GM19238 (cell line): Measurements from ENCODE around the gene TPP2.

Experiments used
- DNase-seq: peaks from one replicate; pipeline ENCODE4 v3.0.0; 2011; ENCODE audit warnings: low spot score; ENCODE audit not compliant: insufficient read length

TPP2 gene

GRCh38 chr13:102596147-102597028 lies at the start of gene TPP2:
Gene TPP2, plus strand, starts transcription at chr13:102596986. Its CDS starts 53 bp downstream, at chr13:102597039.
- DNase-seq = peak; percentile 97

DNA sequence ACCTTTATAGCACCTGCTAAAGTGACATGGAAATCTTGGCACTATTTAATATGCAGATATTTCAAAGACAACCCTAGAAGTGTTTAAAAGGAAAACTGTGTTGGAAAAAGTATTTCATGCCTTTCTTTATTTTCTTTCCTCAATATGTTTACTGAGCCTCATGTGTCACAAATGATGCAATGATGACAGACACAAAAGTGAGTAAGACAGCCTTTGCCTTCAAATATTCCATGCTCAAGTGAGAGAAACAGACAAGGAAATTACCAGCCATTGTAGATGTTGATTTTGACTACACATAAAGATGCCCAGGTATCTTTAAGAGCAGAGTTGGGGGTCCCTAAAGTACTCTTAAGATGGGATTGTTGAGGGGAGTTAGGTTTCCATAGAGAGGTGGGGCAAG lies 48.0 kb upstream of the TPP2 start:
- no peak for DNase-seq

DNA sequence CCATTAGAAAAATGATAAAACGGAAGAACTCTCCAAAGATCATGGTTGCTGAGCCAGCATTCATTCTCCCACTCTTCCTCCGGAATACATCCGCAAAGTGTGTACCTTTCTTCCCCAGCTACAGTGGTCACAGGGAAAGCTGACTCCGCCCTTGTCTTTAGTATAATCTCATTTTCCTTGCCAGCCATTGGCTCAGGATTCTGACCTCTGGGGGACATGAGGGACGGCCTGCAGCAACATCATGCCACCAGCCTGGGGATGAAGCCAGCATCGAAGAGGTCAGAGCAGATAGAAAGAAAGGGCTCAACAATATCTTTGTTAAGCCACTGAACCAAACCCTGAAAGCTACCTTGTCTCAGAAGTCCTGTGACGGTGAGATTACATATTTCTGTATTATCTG lies 46.3 kb upstream of the TPP2 start:
- no peak for DNase-seq

- no peak for DNase-seq
Measured at GRCh38 chr13:102555914-102556553, 40.8 kb upstream of the TPP2 start.

GRCh38 chr13:102556806-102557205 lies 40.0 kb upstream of the TPP2 start:
- DNase-seq = no peak

DNA sequence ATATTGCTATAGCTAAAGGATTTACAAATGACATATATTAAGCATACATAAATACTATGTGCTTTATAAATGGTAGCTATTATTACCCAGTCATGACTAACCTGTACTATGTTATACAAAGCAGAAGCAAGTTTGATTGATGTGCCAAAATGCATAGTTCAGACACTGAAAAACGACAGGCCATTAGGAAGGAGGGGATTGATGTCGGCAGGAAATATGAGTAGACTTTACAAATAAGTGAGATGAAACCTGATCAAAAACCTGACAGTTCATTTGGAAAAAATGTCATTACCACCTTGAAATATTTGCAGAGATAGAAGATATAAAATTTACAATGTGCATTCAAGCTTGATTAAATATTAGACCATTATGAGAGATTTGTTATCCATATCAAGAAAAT lies 38.8 kb upstream of the TPP2 start:
- DNase-seq = no peak

- no peak for DNase-seq
Measured at GRCh38 chr13:102561933-102562332, 34.9 kb upstream of the TPP2 start.

GRCh38 chr13:102563267-102563666 lies 33.5 kb upstream of the TPP2 start:
- DNase-seq = no peak

DNA sequence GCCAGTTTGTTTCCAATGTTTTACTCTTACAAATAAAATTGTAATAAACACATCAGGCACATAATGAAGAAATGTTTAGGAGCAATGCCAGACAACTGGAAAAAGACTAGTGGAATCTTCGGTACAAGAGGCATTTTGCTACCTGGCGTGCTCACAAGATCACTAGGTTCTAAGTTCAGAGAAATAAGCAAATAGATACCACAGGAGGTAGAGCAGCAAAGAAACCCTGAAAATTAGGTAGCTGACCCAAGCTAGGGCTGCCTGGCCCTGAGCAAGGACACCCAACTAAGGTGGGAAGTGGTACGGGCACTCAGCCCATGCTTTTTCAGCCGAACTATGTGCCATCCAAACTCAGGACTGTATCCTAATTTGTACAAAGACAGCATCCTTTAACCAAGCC lies 32.2 kb upstream of the TPP2 start:
- no peak for DNase-seq

GRCh38 chr13:102566513-102566912 lies 30.3 kb upstream of the TPP2 start:
- no peak for DNase-seq

DNA sequence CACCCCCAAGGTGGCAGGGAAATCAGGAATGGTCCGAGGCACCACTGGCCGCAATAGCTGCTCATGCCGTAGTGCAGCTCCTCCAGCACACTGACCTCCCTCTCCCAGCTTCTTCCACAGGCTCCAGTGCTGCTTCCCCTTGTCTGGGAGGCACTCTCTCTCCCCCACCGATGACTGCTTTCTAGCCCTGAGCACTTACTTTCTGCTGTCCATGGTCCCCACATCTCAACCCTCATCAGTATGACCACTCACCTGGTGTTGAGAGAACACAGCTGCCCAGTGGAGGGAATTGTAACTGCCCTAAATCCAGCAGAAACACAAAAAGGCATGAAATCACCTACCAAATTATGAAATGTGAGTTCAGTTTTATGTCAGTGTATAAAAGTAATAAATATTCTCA lies 28.9 kb upstream of the TPP2 start:
- DNase-seq = no peak

- no peak for DNase-seq
Measured at GRCh38 chr13:102569488-102569887, 27.3 kb upstream of the TPP2 start.

DNA sequence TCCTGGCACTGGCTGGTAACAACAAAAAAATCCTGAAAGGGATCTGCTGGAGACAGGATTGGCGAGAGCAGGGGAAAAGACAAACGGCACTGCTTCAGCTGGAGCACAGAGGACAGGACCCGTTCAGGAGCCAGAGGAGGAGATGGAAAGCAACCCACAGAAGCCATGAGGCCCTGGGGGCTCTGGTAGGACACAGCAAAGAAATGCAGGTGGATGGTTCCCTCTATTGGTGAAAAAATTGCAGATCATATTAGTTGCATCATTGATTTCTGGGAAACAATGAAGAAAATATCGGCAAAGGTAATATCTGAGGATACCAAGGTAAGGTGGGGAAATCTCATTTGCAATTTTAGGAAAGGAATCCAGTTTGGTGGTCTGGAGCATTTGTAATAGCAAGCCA lies 25.7 kb upstream of the TPP2 start:
- DNase-seq = no peak

DNA sequence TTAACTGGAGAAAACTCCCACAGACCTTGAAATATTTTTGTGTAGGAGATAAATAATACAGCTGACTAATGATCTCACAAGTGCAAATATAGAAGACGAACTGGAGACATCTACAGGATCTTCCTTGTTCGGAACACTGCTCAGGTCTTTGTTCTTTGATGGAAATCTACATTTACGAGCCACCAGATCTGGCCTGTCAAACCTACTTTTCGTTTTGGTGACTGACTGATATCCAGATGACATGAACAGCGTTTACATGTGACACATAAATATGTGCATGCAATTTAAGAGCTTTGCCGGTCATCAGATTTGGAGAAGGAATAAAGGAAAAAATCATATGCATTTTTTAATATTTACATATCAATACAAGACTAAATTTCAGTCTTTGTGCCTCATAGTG lies 24.5 kb upstream of the TPP2 start:
- DNase-seq = no peak

DNA sequence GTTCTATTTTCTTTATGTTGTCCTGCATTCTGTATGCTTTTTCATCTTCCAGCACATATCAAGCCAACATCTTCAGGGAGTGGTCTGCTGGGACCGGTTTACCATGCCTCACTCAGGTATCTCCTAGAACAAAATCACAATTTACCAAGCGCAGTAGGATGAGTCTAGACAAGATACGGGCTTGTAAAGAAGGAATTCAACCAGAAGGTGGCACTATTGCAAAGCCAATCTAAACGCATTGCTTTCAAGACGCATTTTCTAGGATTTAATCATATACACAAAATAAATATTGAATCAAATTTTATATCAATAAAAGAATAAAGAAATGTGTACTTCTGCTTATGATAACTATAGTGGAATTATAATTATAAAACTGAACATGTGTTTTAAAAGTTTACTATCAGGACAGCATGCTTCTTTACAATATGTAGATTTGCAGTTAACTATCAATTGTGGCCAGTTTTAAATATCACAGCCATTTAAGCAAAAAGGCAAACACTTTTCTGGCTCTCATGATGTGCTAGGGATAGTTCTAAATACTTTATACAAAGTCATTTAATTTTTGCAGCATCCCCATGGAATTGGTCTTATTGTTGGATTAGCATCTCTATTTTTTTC lies 16.1 kb upstream of the TPP2 start:
- DNase-seq = no peak

DNA sequence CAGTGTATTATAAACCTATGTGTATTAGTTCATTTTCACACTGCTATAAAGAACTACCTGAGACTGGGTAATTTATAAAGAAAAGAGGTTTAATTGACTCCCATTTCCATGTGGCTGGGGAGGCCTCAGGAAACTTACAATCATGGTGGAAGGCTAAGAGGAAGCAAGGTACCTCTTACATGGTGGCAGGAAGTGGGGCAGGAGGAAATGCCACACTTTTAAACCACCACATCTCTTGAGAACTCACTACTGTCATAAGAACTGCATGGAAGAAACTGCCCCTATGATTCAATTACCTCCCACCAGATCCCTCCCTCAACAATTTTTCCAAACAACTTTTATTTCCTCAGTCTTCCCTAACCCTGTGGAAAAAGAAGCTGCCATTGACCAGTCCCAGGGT lies 14.5 kb upstream of the TPP2 start:
- DNase-seq = no peak

GRCh38 chr13:102584434-102584833 lies 12.4 kb upstream of the TPP2 start:
- no peak for DNase-seq

GRCh38 chr13:102586615-102587014 lies 10.2 kb upstream of the TPP2 start:
- DNase-seq = no peak

GRCh38 chr13:102587916-102588315 lies 8.9 kb upstream of the TPP2 start:
- DNase-seq = no peak

GRCh38 chr13:102589301-102589822 lies 7.4 kb upstream of the TPP2 start:
- no peak for DNase-seq

- peak; percentile 32 for DNase-seq
Measured at GRCh38 chr13:102591988-102592781, 4.6 kb upstream of the TPP2 start.
